SKM-1 treated with dmso at 0.1 percent for 144 hours (cell line): Measurements from ENCODE around the gene OLFML2A.
"Not testable (repeated sequence)": the region's sequence is repeated elsewhere in the genome, so short reads cannot be mapped to it uniquely, and the experiment has no call there.

ENCODE experiments used
- DNase-seq: peaks from one replicate; lab custom pipeline; 2025; ENCODE audit not compliant: unreplicated experiment; lab: John Stamatoyannopoulos, UW

Gene OLFML2A

GRCh38 chr9:124760719-124761118 lies 16.2 kb upstream of the OLFML2A start:
- no peak for DNase-seq

- DNase-seq: no peak
These were observed 15.7 kb upstream of the OLFML2A start for GRCh38 chr9:124761196-124761595.

GRCh38 chr9:124761710-124762109 lies 15.2 kb upstream of the OLFML2A start:
- no peak for DNase-seq

- no peak for DNase-seq
These were observed 14.3 kb upstream of the OLFML2A start for GRCh38 chr9:124762633-124763032.

- DNase-seq: no peak
These were observed 12.0 kb upstream of the OLFML2A start for GRCh38 chr9:124764774-124765438.

- DNase-seq: no peak
These were observed 11.5 kb upstream of the OLFML2A start for GRCh38 chr9:124765439-124765835.

- DNase-seq: no peak
These were observed 10.6 kb upstream of the OLFML2A start for GRCh38 chr9:124766326-124766725.

GRCh38 chr9:124766815-124767554 lies 9.9 kb upstream of the OLFML2A start:
- DNase-seq: no peak

- no peak for DNase-seq
These were observed 9.1 kb upstream of the OLFML2A start for GRCh38 chr9:124767821-124768220.

- DNase-seq: no peak
These were observed 8.6 kb upstream of the OLFML2A start for GRCh38 chr9:124768334-124768733.

- no peak for DNase-seq
These were observed 8.0 kb upstream of the OLFML2A start for GRCh38 chr9:124768750-124769548.

GRCh38 chr9:124769549-124770358 lies 7.2 kb upstream of the OLFML2A start:
- no peak for DNase-seq

GRCh38 chr9:124770359-124771020 lies 6.4 kb upstream of the OLFML2A start:
- no peak for DNase-seq

- DNase-seq: peak; percentile 93
These were observed 5.7 kb upstream of the OLFML2A start, which contains the start of gene NR6A1 for GRCh38 chr9:124771021-124771866. Gene NR6A1 (minus strand): TSS chr9:124771311.

GRCh38 chr9:124771867-124772679 lies 4.9 kb upstream of the OLFML2A start:
- DNase-seq: peak; percentile 75

GRCh38 chr9:124772877-124773276 lies 4.1 kb upstream of the OLFML2A start:
- not testable (repeated sequence) for DNase-seq

- no peak for DNase-seq
These were observed 3.3 kb upstream of the OLFML2A start for GRCh38 chr9:124773473-124774128.
